H1 (cell line): Measurements from ENCODE around the gene MCOLN3. TPM values are rescaled to one million over a fixed set of nuclear protein-coding genes. Genes with fewer than 3 reads are reported as not detected.

Experiments used
- HDAC2 ChIP-seq, 2 experiments: fragments of 300-600 bp in 1 of 2; sonication (generic) in 1 of 2; IDR thresholded peaks; 2 replicates each; pipeline ENCODE4 v1.6.1; 2011 to 2012; ENCODE audit warnings: low read depth in 2 of 2, low read length in 2 of 2, mild to moderate bottlenecking in 2 of 2, moderate library complexity in 2 of 2, borderline replicate concordance in 1 of 2, inconsistent platforms in 1 of 2
- HDAC6 ChIP-seq: IDR thresholded peaks from one replicate; pipeline ENCODE4 v1.7.1; 2012; ENCODE audit warnings: low read depth, mild to moderate bottlenecking, inconsistent platforms, low read length, moderate library complexity
- POU5F1 ChIP-seq: IDR thresholded peaks from 2 replicates; pipeline ENCODE4 v1.6.1; 2011; ENCODE audit warnings: low read depth, mild to moderate bottlenecking, low read length, moderate library complexity
- polyA plus RNA-seq, 7 experiments: library from polyadenylated mRNA; depleted of rRNA in 3 of 7; stranded (reverse) in 5 of 7; unstranded in 2 of 7; fragments of >200 nt in 5 of 7; fragments of 200-250 nt in 2 of 7; gene quantifications; 1 replicate in 5 of 7; 2 replicates in 1 of 7; 4 replicates in 1 of 7; pipeline versions ENCODE4 v1.2.1 to v1.2.3, GENCODE V29; 2011 to 2013; ENCODE audit warnings: missing spikeins in 2 of 7, mixed read lengths in 2 of 7
- total RNA-seq: library from RNA; stranded (reverse); fragmentation: NEBNext Ultra II Directional; extraction: Animal tissue kit (Norgen Biotek cat#: 25700); gene quantifications from 2 replicates; pipeline ENCODE4 v1.2.1, GENCODE V29; 2021

Gene MCOLN3
- total and polyA plus RNA-seq, 2 of the 8 experiments (the other 6 are each of a cell fraction or from before 2014, with no cell fraction given), result 3.8 to 4.9 TPM

- no peak for TF ChIP-seq POU5F1
- TF ChIP-seq HDAC2 (IDR thresholded peaks at IDR 0.05; ENCODE audit: borderline replicate concordance in 1 of 2, low read depth in 2 of 2, low read length in 2 of 2), result no peak
- TF ChIP-seq HDAC6, result no peak
Observed at GRCh38 chr1:85060038-85060437, 11.7 kb upstream of the MCOLN3 start (continued).
